ENCODE data around the gene KLHL11.
"Not testable (repeated sequence)": the region's sequence is repeated elsewhere in the genome, so short reads cannot be mapped to it uniquely, and the experiment has no call there.

The KLHL11 gene

DNA sequence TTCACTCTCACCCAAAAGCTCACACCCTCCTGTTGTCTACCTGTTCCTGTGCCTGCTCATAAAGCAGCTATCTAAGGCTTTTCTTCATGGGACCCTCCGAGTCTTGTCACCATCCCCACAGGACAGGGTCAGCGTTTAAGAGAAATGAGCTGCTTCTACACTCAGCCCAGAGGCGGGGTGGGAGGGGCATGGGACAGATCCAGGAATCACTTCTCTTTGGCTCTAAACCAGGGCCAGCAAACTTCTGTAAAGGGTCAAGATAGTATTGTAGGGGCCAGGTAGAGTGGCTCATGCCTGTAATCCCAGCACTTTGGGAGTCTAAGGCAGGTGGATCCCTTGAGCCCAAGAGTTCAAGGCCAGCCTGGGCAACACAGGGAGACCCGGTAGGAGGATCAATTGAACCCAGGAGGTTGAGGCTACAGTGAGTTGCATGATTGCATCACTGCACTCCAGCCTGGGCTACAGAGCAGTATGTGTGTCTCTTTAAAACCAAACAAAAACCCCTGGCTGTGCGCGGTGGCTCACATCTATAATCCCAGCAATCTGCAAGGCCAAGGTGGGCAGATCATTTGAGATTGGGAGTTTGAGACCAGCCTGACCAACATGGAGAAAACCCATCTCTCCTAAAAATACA lies 23.2 kb upstream of the KLHL11 start:
- no peak for DNase-seq

- DNase-seq = no peak
These were observed 20.5 kb upstream of the KLHL11 start for GRCh38 chr17:41885733-41886132.

DNA sequence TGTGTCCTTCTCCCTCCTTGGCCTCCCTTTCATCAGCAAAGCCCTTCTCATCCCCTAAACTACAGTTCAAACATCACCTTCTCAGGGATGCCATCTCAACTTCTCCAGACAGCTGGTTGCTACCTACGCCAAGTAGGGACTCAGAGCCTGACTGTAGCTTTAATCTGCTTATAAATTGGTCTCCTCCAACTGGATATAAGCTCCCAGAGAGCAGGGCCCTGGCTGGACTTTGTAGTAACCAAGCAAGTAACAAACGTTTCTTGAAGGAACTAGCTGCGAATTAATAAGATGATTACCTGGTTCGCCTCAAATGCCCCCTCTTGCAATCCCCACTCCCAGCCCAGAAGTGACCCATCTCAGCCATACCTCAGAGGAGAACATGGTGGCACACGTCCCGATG lies 17.5 kb upstream of the KLHL11 start:
- DNase-seq = no peak

DNA sequence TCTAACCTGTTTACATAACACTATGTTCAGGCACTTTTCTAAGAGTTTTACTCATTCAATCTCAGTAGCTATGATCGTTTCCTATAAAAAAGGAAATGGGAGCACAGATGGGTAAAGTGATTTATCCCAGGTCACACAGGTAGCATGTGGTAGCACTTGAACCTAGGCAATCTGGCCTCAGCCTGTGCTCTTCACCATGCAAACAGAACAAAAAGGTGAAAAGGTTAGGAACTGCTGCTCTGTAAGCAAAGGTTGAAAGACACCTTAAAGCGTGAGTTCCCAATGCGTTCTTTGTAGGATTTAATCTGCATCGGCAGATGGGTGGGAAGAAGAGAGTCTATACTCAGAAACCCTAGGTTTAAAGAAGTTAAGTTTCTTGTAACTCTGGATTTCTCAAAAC lies 14.9 kb upstream of the KLHL11 start:
- no peak for DNase-seq

DNA sequence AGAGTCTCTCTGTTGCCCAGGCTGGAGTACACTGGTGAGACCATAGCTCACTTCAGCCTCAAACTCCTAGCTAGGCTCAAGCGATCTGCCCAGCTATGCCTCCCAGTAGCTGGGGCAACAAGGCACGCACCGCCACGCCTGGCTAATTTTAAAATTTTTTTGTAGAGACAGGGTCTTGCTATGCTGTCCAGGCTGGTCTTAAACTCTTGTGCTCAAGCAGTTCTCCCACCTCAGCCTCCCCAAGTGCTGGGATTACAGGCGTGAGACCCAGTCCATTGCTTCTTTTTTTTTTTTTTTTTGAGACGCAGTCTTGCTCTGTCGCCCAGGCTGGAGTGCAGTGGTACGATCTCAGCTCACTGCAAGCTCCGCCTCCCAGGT lies 9.1 kb upstream of the KLHL11 start:
- DNase-seq = not testable (repeated sequence)

DNA sequence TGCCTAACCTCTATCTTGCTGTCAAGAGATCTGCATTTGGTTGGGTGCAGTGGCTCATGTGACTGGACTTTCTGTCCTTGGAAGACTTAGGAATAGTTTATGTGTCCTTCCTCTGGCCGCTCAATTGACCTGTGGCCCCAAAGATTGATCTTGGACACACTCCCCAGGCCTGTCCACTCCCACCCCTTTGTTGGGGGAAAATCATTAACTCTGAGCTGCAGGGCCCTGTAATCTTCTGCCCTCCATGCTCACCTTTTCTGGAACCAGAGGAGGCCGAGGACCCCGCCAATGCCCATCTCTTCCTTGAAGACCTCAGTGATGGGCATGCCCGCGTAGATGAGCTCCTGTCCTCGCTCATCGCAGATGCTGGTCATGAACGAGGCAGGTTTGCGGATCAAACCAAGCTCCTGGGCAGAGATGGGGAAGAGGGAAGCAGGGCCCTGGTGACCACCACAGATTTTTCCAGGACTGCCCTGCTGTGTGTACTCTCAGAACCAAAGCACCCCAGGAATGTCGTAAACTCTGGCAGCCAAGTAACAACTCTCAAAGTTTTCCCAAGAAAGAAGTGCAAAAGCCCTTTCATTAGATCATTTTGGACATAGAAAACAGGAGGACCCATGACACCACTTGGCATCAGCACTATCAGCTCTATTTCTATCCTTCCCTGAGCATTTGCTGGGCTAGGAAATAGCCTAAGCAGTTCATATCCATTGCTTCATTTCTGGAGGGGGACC lies 8.5 kb upstream of the KLHL11 start:
- no peak for DNase-seq

DNA sequence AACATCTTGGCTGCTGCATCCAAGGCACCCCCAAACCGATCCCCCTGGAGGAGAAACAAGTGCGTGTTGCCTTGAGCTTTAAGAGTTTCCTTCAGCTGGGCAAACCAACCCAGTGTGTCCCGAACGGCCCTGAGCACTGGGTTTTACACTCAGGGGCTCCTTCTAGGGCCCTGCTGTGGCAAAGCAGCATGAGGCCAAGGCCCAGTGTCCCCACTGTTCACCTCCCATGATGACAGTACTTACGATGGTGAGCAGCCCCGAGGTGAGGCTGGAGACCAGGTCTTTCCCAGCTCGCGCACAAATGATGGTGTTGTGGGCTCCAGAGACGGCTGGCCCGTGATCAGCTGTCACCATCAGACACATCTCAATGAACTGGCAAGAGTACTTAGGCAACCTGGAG lies 6.6 kb upstream of the KLHL11 start:
- DNase-seq = no peak

- DNase-seq = no peak
These were observed 5.4 kb upstream of the KLHL11 start for GRCh38 chr17:41870627-41871026.

- no peak for DNase-seq
These were observed 4.9 kb upstream of the KLHL11 start for GRCh38 chr17:41870097-41870496.

DNA sequence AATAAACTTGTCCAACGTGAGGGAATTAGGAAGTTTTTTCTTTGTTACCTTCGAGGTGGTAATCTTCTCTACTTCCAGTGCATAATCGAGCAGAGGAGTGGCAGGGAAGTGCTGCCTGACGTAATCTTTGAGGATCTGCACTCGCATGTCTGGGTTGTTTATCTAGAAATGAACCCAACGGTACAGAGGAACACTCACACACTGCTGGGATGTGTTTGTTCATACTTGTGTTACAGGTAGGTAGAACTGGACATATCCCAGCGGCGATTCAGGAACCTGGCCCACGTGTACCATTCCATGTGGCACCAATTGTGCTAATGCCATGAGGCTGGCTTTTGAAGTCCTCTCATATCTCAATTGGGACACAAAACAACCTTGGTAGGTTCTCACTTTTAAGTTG lies 4.2 kb upstream of the KLHL11 start:
- DNase-seq = no peak

DNA sequence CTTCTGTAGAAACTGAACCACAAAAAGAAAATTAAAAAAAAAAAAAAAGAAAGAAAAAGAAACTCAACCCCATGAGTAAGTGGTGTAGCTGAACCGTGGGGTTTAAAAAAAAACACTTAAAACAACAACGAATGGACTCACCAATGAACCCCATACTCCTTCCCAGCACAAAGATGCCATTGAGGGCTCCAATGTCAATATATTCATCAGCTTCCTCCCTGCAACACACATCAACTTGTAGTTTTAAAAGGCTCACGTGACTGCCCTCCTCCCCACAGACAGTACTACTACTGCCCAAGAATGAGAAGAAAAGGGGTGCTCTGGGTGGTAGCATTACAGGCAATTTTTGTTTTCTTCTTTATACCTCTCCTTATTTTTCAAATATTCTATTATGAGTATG lies 3.3 kb upstream of the KLHL11 start:
- no peak for DNase-seq

GRCh38 chr17:41865596-41865893 lies 322 bp upstream of the KLHL11 start:
- DNase-seq = no peak

DNA sequence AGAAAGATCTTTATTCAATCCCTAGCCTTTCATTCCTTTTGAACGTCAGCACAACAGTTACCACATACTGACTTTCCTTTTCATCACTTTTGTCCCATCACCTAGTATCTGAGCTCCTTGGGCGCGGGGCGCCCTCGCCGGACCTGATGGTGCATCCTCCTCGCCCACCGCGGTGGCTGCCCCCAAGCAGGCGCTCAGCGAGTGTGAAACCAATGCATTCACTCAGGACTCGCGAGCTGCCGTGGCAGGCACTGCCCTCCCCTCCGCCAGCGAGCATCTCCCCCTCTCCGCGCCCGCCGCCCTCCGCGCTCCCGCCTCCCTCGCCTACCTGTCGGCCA lies 756 bp downstream of the KLHL11 start:
- DNase-seq = no peak

DNA sequence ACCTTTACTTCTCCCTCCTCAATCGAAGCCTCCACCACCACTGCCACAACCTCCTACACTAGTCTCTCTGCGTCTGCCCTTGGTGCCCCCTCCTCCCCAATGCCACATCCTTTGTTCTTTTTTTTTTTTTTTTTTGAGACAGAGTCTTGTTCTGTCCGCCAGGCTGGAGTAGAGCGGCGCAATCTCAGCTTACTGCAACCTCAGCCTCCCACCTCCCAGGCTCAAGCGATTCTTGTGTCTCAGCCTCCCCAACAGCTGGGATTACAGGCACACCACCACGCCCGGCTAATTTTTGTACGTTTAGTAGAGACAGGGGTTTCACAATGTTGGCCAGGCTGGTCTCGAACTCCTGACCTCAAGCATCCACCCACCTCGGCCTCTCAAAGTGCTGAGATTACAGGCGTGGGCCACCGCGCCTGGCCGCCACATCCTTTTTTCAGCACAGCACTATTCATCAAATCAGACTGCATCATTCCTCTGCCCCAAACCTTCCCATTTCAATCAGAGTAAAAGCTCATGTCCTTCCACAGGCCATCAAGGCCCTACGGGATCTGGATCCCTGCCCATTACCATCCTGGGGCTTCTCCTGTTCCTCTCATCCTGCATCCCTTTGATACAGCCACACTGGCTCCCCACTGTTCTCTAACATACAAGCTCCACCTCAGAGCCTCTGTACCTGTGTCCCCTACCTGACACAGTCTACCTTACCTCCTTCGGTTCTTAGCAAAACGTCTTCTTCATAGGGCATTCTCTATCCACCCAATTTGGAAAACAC lies 2.0 kb downstream of the KLHL11 start:
- DNase-seq = no peak

GRCh38 chr17:41860254-41860931 lies 4.8 kb downstream of the KLHL11 start:
- DNase-seq = no peak

- not testable (repeated sequence) for DNase-seq
These were observed 13.8 kb downstream of the KLHL11 start for GRCh38 chr17:41851382-41851781.

- no peak for DNase-seq
These were observed 15.8 kb downstream of the KLHL11 start for GRCh38 chr17:41849251-41849990.

- DNase-seq = no peak
These were observed 16.4 kb downstream of the KLHL11 start for GRCh38 chr17:41848788-41849187.

DNA sequence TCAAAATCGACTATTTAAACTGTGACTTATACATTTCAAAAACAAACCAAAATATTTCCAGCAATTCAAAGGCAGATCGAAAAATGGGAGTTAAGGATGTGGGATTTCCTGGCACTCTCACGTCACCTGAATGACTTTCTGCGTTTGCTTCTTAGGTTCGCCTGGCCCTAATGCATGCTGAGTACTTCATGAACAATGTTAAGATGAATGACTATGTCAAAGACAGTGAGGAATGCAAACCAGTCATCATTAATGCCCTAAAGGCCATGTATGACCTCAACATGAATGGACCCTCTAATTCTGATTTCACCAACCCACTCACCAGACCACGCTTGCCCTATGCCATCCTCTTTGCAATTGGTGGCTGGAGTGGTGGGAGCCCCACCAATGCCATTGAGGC lies 20.3 kb downstream of the KLHL11 start:
- no peak for DNase-seq

- not testable (repeated sequence) for DNase-seq
These were observed 24.4 kb downstream of the KLHL11 start for GRCh38 chr17:41840781-41841180.

GRCh38 chr17:41839448-41839847 lies 25.8 kb downstream of the KLHL11 start:
- DNase-seq = not testable (repeated sequence)

DNA sequence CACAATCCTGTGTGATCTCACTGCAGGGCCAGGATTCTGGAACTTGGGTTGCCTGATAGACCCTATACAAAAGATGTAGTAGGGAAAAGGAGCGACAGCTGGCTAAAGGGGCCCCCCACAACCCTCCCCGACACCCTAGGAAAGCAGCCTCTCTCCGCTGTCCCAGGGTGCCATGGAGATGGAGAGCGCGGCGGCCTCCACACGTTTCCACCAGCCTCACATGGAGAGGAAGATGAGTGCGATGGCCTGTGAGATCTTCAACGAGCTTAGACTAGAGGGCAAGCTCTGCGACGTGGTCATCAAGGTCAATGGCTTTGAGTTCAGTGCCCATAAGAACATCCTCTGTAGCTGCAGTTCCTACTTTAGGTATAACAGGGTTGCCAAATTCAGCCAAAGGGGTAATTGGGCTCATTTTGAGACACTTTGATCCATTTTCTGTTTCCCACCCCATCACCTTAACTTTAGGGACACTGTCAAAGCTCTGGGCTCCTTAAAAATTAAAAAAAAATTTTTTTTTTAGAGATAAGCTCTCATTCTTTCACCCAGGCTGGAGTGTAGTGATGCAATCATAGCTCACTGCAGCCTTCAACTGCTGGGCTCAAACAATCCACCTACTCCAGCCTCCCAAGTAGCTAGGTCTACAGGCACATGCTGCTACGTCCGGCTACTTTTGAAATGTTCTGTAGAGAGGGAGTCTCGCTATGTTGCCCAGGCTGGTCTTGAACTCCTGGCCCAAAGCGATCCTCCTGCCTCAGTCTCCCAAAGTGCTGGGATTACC lies 27.3 kb downstream of the KLHL11 start, which contains the start of gene KLHL10:
KLHL10 (plus strand) TSS at position 65 of the 778 bp plus-strand sequence; CDS start at position 173, 108 bp downstream.
- no peak for DNase-seq
